DMS 273 (cell line): ENCODE results near the gene AARS2.

Experiments used
- DNase-seq: peaks from one replicate; lab custom pipeline; 2025; ENCODE audit not compliant: unreplicated experiment; lab: John Stamatoyannopoulos, UW

AARS2 gene

DNA sequence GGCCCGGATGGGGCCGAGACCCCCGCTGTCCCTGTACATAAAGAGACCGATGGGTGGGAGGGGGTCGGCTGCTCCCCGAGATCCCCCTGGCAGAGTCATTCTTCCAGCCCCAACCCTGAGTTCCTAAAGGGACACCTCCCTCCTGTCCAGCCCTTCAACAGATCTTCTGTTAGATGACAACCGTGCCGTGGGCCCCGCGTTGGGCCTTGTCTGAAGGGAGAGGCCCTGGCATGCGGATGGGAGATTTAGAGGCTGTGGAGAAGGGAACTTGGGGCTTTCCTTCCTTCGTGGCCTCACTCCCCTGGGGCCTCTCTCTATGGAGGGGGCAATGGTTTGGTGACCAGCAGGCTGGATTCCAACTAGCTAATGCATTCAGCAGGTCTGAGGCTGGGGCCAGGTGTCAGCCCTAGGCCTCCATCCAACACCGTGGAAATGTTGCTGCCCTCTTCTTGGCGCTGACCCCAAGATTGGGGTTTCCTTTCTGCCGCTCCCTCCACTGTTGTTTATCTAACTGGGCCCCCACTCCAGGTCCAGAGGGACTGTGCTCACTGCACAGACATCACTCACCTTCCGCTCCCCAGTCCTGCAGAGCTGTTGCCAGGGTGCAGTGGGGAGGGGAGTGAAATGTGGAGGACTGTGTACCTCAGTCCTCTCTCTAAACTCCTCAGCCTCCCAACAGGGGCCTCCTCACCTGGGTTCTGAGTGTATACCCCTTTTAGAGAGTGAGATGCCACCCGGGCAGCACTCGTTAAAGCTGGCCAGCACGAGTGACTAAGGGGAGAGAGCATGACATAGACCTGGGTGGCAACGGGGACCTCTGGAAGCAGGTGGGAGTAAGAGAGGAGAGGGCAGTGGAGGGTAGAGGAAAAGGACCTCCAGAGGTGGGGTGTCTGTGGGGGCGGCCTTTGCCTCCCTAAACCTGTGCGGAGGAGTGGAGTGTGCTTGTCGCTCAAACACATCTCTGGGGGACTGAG, 36.2 kb downstream of the AARS2 start:
- DNase-seq: no peak

DNA sequence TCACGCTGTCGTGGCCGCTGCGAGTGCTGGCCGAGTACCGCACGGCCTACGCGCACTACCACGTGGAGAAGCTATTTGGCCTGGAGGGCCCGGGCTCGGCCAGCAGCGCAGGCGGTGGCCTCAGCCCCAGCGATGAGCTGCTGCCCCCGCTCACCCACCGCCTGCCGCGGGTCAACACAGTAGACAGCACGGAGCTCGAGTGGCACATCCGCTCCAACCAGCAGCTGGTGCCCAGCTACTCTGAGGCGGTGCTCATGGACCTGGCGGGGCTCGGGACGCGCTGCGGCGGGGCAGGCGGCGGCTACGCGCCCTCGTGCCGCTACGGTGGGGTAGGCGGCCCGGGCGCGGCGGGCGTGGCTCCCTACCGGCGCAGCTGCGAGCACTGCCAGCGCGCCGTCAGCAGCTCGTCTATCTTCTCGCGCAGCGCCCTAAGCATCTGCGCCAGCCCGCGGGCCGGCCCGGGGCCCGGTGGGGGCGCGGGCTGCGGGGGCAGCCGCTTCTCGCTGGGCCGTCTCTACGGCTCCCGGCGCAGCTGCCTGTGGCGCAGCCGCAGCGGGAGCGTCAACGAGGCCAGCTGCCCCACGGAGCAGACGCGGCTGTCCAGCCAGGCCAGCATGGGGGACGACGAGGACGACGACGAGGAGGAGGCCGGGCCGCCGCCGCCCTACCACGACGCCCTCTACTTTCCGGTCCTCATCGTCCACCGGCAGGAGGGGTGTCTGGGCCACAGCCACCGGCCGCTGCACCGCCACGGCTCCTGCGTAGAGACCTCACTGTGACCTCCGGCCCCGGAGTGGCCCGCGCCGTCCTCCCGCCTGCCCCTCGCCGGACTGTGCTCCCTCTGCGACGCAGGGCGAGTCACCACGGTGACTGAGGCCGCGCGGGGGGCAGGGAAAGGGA, 37.1 kb downstream of the AARS2 start:
- DNase-seq: no peak

GRCh38 chr6:44275271-44275748, 37.8 kb downstream of the AARS2 start:
- no peak for DNase-seq

GRCh38 chr6:44273617-44274016, 39.5 kb downstream of the AARS2 start:
- no peak for DNase-seq

DNA sequence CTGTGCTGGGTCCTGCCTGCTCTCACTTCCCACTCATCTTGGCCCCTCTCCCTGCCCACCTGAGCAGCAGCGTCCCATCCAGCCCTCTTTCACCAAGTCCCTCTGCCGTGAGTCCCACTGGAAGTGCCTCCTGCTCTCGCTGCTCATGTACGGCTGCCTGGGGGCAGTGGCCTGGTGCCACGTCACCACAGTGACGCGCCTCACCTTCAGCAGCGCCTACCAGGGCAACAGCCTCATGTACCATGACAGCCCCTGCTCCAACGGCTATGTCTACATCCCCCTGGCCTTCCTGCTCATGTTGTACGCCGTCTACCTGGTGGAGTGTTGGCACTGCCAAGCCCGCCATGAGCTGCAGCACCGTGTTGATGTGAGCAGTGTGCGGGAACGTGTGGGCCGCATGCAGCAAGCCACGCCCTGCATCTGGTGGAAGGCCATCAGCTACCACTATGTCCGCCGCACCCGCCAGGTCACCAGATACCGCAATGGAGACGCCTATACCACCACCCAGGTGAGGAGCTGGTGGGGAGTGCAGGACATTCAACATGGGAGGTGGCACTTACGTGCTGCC, 40.1 kb downstream of the AARS2 start:
- no peak for DNase-seq

DNA sequence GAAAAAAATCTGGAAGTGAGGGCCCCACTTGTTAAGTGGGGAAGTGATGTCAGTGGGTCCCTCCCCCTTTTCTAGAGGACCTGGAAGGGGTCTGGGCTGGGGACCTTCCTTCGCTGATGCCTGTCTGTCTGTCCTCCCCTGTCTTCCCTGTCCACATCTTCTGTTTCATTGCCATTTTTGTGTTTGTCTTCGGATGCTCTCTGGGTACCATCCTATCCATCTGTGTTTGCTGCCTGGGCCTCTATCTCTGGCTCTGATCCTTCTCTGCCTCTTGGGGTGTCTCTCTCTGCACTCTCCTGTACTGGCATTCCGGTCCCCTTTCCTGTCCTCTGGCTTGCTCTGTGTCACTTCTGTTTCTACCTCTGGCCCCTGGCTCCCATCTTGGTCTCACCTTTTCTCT, 40.6 kb downstream of the AARS2 start:
- DNase-seq: no peak

DNA sequence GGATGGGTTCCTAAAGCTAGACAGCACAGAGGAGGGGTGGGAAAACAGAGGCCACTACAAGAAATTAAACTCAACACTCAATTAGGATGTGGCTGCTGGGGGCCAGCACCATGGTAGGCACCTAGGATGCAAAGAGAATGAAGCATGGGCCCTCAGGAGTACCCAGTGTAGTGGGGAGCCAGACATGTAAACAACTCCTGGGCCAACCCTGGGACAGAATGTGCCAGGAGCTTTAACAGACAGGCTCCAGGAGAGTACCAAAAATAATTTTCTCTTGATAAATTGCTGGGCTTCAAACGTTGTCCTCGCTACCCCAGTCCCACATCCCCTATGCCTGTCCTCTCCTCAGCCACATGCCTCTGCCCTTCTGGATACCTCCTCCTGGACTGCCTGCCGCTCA, 41.2 kb downstream of the AARS2 start:
- no peak for DNase-seq

DNA sequence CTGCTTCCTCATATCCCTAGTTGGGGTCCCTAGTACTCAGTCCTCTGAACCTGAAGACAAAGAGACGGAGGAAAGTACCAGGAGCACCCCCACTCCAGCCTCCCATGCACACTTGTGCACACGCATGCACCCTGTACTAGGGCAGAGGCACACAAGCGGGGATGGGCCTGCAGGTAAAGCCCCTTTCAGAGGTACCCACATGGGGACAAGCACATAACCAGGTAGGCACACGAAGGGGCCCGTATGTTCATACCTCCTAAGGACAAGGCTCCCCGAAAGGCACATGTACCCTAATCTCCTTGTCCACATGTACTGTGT, 41.8 kb downstream of the AARS2 start:
- DNase-seq: no peak

GRCh38 chr6:44270526-44271405, 42.4 kb downstream of the AARS2 start:
- no peak for DNase-seq

DNA sequence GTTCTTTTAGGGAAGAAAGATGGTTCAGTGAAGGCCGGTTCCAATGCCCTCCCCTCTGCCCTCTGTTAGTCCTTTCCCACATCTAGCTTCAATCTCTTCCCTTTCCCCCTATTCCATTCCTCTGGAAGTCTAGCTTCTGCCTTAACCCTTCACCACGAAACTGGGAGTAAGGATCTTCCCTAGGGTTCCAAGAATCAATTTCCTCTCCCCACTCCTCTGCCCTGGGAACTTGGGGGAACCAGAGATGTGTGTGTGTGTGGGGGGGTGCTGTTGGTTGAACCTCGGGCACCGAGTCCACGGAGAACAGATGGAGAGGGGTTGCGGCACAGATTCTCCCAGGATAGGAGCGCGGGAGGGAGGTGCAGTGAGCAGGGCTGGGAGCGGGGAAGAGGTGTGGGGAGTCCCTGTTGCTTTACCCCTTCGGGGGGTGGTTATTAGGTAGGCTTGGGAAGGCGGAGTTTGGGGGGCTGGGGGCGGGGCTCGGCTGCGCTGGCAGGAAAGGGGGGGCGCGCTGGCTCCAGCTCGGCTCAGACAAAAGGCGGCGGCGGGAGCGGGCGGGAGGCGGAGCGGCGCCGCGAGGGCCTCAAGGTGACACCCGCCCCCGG, 43.1 kb downstream of the AARS2 start, which contains the start of gene TMEM151B:
TSS of gene TMEM151B (plus strand) at position 530 of the 605 bp plus-strand sequence. CDS start 293 bp downstream, outside the sequence.
- DNase-seq: peak; percentile 70

- no peak for DNase-seq
Measured at GRCh38 chr6:44269178-44269920, 43.8 kb downstream of the AARS2 start.

- peak; percentile 81 for DNase-seq
Measured at GRCh38 chr6:44268095-44268628, 45.0 kb downstream of the AARS2 start.

- no peak for DNase-seq
Measured at GRCh38 chr6:44267252-44267651, 45.9 kb downstream of the AARS2 start.

GRCh38 chr6:44266347-44266746, 46.8 kb downstream of the AARS2 start:
- no peak for DNase-seq

DNA sequence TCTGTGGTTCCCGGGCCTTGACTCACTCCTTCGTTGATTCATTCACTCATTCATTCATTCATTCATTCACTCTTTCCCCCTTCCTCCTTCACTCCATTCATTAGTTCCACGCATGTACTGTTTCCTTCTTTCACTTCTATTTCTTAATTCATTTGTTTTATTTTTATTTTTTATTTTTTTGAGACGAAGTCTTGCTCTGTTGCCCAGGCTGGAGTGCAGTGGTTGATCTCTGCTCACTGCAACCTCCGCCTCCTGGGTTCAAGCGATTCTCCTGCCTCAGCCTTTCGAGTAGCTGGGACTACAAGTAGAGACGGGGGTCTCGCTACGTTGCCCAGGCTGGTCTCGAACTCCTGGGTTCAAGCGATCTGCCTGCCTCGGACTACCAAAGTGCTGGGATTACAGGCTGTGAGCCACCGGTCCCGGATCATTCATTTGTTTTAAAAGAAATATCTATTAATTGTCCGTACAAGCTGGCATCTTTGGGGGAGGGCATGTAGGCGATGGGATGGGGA, 47.4 kb downstream of the AARS2 start:
- no peak for DNase-seq

DNA sequence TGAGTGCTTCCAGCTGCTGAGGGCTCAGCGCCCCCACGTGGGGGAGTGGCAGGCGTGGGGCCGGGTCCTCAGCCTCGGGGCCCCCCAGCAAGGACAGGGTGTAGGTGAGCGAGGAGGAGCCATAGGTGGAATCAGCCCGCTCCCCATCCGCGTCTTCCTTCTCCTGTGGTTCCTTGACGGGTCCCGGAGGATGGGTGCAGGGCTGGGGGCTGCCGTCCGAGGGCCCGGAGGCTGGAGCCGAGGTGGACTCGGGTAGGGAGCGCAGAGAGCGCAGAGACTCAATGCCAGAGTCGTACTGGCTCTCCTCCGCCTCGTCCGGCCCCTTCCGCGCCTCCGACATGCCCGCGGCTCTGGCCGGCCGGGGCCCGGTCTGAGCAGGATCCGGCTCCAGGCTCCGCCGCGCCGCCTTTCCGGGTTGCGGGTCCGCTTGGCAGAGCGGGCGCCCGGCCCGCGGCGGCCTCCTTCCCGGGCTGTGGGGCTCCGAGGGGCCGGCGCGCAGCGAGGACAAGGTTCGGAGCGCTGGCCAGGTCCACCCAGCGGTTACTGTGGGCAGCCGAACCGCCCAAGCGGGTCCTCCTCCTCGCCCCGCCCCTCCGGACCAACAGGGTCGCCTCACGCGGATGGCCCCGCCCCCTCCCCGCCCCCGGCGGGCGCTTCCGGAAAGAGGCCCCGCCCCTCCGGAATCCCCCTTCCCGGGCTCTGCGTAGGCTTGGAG, 48.0 kb downstream of the AARS2 start, which contains the start of gene NFKBIE:
TSS of gene NFKBIE (minus strand) at position 545 of the 715 bp plus-strand sequence. CDS start at position 340, 205 bp downstream.
- DNase-seq: peak; percentile 93

- DNase-seq: no peak
Measured at GRCh38 chr6:44264154-44265006, 48.8 kb downstream of the AARS2 start.
